Hippocampal formation (tissue), 2 donors: Measurements from ENCODE around the gene SHLD1.
A peak's percentile ranks its signal among the peaks of the same experiment; 100 is the strongest.

Experiments used
- DNase-seq, 2 donors: peaks; one replicate each; lab custom pipeline; 2025; lab: John Stamatoyannopoulos, UW

The SHLD1 gene

DNA sequence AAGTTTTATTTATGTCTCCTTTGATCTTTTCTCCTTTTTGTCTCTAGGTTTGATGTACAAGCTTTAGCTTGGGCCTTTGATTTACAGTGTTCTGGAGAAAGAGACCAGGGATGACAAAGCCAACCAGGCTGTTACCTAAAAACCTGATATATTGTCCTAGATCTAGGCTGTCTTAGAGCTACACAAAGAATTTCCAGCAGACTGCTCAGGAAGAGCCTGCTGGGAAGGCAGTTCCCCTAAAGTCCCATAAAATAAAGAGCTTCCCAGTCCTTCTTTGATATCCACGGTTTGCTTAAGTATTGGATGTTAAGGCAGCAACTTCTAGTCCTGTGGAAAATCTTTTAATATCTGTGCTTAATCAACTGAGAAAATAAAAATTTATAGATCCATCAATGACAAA is 70.5 kb downstream of the SHLD1 start:
- no peak for DNase-seq

DNA sequence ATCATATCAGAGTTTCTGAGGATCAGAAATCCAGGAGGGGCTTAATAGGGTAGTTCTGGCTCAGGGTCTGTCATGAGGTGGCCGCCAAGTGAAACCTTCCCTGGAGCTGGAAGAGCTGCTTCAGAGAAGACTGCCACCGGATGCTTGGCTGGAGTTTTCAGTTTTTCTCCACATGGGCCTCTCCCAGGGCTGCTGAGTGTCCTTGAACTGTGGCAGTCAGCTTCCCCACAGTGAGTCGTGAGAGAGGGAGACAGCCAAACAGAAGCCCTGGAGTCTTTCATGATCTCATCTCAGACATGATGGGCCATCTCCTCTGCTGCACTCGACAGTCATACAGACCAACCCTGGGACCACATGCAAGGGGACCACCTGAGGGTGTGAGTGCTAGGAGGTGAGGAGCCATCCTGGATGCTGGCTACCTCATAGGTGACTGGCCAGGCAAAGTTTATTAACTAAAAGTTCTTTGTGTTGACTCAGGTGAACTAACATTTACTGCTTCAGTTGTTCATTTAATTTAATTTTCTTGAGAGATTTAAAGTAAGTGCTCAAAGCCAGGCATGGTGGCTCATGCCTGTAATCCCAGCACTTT is 71.5 kb downstream of the SHLD1 start:
- no peak for DNase-seq

DNA sequence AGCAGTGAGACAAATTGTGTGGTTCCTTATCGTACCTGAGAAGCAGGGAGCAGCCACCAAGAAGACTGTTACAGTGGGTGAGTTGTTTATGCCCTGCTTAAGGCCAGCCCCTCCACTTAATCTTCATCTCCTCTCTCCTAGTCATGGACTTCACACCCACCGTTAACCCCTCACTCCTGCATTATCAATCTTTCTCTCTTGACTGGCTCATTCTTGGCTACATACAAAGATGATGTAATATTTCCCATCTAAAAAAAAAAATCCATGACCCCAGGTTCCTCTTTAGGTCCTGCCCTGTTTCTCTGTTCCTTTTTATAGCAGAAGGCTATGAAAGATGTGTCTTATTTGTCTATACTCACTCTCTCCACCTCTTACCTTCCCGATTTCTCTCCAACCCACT is 72.4 kb downstream of the SHLD1 start:
- no peak for DNase-seq

DNA sequence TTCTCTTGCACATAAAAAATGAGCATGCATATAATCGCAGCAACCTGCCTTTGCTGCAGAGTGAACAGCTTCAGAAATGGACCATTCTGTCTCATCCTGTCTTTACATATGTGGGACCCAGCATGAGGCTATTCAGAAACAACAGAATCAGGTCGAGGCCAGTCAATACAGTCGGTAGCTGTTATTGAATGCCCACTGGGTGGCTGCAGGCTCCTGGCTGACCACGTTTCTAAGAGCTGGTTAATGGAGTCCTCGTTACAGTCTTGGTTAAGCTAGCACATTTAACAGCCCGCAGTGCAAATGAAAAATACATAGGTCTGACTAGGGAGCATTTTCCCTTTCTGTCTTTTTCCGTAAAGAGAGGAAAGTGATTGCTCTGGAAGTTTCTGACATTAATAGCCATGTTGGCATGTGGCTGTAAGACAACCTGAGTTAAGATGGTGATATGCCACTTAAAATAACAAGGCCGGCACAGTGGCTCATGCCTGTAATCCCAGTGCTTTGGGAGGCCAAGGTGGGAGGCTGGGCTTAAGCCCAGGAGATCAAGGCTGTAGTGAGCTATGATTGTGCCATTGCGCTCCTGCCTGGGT is 75.0 kb downstream of the SHLD1 start:
- no peak for DNase-seq

DNA sequence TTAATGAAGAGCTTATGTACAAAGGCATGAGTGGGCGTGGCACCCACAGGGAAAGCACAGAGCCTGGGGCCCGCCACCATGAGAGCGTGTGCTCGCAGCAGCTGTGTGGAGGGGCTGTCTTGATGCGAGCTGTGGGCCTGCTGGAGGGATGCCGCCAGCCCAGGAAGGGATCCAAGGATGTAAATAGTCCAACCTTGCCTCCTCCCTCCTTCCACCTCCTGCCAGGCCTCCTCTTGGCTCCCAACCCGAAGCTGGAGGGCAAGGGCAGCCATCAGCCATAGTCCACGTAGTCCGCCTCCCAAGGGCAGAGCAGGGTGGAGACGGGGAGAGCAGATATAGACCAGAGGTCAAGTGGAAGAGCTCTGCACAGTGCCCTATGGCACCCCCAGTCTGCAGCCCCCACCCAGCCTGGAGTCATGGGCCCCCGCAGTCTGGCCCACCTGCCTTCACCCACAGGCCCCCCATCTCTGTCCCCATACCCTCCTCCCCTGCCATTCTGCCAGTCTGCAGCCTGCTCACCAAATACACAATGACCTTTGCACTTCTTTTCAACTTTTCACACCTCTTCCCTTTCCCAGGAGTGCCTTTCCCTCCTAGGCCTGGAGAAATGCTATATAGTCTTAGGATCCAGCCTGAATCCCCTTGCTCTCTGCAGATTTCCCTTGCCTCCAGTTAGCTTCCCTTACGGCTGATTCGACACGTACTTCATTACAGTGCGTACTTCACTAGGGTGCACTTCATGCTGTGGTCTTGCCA is 77.1 kb downstream of the SHLD1 start:
- DNase-seq: no peak

DNA sequence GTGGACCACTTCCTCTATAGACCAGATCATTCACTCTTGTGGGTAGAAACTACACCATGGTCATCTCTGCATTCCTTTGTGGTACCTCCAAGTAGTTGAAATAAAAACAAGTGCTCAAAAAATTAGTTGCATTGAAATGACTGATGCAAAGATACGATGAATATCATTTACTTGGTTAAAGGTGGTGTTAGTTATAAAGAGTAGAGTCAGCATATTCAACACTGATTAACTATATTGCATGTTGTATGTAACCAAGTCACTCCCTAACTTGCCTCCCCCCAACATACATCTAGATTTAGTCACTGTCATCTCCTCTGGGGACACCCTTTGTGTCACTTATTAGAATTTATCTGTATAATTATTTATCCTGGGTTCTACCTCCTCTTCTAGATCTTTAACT is 77.7 kb downstream of the SHLD1 start:
- DNase-seq: no peak

DNA sequence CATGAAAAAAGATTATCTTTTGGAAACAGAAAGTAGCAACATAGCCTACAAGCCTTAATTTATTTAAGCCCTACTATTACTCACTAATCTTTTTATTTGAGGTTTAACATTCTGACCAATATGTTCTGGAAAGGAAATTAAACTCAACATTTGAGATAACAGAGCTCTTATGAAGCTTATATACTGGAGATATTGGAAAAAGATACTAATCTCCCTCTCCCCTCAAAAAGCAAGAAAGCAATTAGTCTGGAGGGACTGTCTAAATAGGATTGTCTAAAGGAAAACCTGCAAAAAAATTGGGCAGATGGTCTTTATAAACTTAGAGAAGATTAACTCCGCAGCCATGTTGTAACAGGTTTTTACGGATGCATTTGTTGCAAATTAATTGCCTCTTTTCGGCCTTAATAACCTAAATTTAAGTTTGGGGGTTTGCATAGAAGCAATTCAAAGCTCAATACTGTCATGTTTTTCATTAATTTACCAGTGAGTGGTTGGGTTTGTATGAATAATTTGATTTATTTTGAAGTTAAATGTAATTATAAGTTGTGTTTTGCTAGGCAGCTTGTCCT is 79.1 kb downstream of the SHLD1 start:
- no peak for DNase-seq

DNA sequence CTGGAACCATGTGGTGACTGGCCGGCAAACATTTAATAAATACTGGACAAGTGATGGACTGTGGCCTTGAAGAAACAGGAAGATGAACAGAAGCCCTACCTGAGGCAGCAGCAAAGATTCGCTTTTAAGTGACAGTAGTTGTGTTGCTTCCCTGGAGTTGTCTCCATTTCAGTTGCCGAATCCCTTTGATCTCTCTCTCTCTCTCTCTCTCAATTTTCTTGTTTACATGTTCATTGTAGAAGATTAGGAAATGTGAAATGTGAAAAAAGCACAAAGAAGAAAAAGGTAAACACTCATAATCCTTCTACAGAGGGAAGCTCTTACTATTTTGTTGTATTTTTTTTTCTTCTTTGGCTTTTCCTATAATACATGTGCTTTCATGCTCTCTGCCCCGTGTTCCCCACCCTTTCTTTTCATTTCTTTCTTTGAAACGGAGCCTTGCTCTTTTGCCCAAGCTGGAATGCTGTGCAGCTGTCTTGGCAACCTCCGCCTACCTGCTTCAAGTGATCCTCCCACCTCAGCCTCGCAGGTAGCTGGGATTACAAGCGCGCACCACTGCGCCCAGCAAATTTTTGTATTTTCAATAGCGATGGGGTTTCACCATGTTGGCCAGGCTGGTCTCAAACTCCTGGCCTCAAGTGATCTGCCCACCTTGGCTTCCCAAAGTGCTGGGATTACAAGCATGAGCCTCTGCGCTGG is 81.5 kb downstream of the SHLD1 start:
- DNase-seq: no peak

DNA sequence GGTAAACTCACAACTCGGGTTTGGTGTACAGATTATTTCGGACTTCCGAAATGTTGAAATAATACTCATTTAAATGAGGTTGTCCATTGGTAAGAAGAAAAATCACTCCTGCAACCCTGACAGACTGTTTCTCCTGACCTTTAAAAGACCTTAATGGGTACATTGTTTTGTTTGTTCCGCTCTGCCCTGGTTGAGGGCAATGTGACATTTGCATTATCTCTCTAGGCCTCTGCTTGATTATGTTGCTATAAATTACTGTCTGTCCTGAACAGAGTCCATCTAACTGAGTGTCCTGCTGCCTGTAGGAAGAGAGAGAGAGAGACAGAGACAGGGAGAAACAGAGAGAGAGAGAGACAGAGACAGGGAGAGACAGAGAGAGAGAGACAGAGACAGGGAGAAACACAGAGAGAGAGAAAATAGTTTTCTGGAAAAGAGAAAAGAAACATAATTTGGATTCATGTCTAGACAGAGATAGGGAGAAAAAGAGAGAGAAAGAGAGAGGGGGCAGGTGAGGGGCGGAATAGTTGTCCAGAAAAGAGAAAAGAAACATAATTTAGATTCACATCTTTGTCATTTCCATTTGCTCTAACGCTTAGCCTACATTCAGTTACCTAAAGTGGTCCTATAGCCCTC is 83.2 kb downstream of the SHLD1 start:
- no peak for DNase-seq

DNA sequence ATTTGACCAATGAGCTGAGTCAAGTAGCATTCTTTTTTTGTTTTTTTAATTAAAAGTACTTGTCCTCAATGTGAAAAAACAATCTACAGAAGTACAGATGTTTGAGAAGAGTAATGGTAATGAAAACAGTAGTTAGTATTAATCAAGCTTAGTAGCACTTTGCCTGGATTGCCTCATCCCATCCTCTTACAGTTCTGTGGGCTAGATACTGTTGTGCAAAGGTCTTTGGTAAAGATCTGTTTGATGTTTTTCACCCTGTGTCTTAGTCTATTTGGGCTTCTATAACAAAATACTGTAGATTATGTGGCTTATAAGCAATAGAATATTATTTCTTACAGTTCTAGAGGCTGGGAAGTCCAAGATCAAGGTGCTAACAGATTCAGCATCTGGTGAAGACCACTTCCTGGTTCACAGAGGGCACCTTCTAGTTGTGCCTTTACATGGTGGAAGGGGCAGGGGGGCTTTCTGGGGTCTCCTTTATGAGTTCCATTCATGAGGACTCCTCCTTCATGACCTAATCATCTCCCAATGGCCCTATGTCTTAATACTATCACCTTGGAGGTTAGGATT is 84.3 kb downstream of the SHLD1 start:
- no peak for DNase-seq

DNA sequence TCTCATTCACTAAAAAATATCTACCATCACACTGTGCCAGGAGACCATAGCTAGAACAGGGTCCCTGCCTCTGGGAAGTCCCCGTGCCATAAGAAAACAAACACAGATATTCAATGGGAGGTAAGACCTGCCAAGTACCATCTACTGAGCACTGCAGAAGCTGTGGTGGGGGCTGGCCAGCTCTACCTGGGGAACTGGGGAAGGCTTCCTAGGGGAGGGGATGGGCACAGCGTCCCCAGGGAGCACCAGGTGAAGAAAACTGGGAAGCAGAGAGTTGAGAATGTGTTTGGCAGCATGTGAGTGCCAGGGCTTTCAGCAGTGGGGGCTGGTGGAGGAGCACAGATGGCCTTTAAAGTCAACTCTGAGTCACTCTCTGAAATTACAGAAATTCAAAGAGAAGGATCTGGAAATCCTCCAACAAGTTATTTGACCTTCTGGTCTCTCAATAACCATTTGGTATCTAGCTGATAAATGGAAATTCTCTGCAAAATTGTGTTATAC is 85.2 kb downstream of the SHLD1 start:
- no peak for DNase-seq

DNA sequence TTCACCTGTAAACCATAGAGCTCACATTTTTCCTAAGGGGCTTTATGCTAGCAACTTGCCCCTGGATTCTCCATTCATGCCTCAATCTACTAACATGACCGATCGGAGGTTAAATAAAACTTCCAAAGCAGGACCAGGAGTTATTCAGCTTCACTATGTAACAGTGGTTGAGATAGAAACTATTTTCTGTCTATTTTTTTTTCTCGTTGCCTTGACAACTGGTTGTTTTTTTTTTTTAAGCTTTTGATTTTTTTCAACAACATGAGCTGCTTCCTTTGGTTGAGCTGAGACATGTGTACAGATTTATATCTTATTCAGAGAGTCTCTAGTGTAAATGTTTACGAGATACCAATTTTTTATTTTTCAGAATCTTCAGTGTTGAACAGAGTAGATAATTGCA is 85.7 kb downstream of the SHLD1 start:
- DNase-seq: no peak

DNA sequence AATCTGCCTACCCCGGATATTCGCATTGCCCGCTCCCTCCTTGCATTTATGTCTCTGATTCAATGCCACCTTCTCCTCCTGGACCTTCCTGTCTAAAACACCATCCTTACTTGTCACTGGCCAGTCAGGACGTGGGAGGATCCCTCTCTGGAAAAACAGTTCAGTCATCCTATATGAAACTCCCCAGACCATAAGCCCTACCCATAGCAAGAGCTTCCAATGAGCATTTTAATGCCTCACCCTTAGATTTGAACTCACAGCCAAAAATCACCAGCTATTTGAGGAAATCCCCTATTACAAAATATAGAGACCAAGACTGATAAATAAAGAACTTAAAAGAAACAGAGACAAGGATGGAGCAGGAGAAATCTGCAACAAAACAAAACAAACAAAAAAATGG is 86.4 kb downstream of the SHLD1 start:
- DNase-seq: no peak

DNA sequence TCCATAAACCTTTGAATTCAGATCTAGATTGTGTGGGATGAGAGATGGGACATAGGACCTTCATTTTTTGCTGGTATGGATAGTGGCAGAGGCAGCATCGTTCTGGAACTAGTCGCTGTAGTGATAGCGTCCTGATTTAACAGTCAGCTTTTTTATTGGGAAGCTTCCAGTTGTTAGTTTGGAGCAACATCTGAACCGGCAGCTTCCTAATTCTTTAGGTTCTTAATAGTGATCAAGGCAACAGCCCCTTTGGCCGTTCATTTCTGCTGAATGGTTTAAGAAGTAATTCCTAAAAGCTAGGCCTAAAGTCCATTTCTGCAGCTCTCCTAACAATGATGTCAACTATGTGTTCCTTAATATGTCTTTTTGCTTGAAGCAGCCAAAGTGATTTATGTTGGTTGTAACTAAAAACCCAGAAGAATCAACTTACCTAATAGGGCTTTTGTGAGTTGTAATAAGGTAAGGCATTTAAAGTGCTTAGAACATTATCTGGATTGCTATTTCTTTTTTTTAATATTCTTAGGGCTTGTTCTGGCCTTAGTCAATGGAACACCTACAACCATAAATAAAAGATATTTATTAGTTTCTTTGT is 90.3 kb downstream of the SHLD1 start:
- DNase-seq: no peak

DNA sequence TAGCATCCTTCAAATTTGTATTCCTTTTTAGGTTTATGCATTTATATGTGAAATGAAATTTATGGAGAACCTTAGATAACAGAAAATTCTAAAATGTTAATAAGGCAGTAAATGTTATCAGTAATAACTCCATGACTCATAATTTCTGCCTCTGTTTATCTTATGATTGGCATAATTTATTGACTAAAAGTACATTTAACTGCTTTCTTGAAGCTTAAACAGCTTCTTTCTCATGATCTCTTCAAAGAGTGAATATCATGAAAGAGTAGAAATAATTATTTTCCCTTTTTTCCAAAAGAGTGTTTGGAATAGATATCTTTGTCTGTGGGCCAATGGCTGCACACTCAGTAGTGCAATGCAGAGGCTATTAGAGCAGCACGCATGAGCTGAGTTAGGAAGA is 91.3 kb downstream of the SHLD1 start:
- no peak for DNase-seq

DNA sequence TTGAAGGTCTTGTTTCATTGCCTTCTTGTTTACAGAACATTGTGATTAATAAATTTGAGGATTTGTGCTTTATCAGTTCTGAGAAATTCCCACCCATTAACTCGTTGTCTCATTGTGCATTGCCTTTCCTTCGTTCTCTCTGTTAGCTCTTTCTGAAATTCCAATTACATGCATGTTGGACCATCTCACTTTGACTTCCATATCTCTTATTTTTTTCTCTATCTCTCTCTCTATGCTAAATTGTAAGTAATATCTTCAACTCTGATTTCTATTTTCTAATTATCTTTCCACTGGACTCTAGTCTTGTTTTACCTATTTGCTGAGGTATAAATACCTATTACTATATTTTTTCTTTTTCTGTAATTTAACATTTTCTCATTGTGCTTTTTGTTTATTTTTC is 92.3 kb downstream of the SHLD1 start:
- no peak for DNase-seq

DNA sequence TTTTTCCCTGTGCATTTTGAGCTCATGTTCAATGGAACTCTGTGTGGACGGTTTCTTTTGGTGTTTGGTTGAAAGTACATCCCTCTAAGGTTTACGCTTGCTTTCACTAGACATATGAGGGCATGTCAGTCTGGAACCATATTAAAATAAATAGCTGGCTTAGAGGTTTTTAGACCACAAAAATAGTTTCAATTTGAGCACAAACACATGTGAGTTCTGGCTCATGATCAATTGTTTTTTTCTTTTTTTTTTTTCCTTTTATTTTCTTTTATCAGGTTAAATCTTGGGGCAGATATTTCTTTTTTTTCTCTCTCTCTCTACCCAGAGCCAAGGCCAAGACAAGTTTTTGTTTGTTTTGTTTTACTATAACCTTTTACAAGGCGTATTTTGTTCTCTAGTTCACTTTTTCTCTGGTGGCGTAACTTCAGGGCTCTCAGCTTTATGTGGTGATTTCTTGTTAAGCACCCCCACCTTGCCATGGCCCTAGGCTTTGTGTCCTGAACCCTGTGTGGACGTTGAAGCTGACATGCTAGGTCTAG is 92.9 kb downstream of the SHLD1 start:
- DNase-seq: no peak

DNA sequence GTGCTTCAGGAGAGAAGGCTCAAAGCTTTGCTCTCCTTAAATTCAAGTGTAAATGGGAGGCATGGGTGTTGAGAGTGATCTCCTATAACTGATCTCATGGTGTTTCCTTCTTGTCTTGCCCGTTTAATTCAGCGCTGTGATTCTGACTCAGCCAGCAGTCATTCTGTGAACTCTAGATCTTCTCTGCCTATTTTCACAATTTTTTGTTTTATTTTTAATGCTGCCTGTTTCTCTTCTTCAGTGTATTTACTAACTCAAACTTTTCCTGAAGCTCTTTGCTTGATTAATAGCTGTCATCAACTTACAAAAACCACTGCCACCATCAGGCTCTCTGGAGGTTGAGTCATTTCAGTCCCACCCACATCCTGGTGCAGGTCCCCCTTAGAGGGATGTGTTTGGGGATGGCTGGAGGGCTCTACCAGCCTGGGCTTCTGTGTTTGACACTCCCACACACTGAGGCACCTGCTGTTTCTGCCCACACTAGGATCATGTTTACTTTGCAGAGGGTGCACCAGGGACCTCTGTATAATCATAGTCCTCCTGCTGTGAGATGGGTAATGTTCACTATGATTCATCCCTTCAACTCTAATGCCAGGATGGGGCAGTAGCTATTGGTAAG is 94.0 kb downstream of the SHLD1 start:
- no peak for DNase-seq

DNA sequence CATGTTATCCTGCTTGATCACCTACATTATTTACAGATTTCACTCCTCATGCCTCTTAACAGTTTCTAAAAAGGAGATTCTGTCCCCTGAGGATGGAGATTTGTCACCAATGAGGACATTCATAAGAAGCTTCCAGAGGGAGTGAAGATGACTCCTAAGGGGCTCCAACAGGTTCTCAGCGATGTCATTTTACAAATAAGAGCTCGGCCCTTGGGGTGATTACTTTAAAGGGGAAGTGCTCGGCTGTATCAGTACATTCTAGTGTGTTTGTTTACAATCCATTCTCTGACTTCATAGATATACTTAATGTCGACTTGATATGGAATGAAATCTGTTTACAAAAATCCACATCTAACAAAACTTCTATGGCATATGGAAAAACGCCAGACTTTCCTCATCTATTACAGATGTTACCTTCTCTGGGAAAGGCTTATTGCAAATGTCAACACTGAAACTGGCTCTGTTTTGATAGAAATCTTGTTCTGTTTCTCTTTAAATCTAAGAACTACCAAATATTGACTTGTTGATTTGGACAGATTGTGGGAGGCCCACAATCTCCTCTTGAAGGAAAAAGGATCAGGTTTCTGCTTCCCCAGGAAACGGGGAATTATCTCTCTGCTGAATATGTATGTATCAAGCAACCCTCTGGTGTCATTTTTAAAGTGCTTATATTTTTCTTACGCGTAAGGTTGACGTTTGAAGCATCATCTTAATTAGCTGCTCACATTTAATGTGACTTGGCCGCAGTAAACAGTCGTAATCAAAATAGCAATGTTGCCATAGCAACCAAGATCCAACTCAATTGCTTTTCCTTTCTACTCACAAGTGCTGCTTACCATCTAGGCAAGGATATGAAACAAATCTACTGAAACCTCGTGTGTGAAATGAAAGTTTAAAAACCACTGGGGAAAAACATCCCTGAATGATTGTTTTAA is 95.7 kb downstream of the SHLD1 start:
- DNase-seq: peak in 1 of 2 donors; percentile 40
